Vagina (tissue), 2 donors: ENCODE results near the gene C2orf80. TPM values are rescaled to one million over a fixed set of nuclear protein-coding genes. Genes with fewer than 3 reads are reported as not detected.
"Not testable (repeated sequence)": the region's sequence is repeated elsewhere in the genome, so short reads cannot be mapped to it uniquely, and the experiment has no call there.

ENCODE experiments used
- DNase-seq, 2 donors: peaks; one replicate each; pipeline ENCODE4 v3.0.0-alpha.2; 2017; ENCODE audit errors: extremely low spot score in 2 of 2
- H3K27ac ChIP-seq: fragments of 200-600 bp; sonication (generic); one replicate; pipeline ENCODE4 v1.5.1; 2019
- H3K27me3 ChIP-seq: fragments of 200-600 bp; sonication (generic); one replicate; pipeline ENCODE4 v1.5.1; 2019
- H3K36me3 ChIP-seq, 2 donors: fragments of 200-600 bp; sonication (generic); one replicate each; pipeline ENCODE4 v1.5.1; 2017 to 2019
- H3K4me1 ChIP-seq: fragments of 200-600 bp; sonication (generic); one replicate; pipeline ENCODE4 v1.5.1; 2019
- H3K4me3 ChIP-seq, 2 donors: fragments of 200-600 bp; sonication (generic); 1 replicate in 1 of 2; 2 replicates in 1 of 2; pipeline ENCODE4 v1.5.1; 2016 to 2019
- H3K9me3 ChIP-seq: fragments of 200-600 bp; sonication (generic); one replicate; pipeline ENCODE4 v1.5.1; 2019
- CTCF ChIP-seq, 3 experiments: fragments of 450-650 bp in 2 of 3; fragments of 200-600 bp in 1 of 3; sonication (generic) in 1 of 3; IDR thresholded peaks; one replicate each; pipeline ENCODE4 v1.5.1; 2017 to 2019; ENCODE audit warnings: antibody characterized with exemption in 3 of 3, mild to moderate bottlenecking in 2 of 3, moderate library complexity in 2 of 3
- POLR2A ChIP-seq, 2 donors: fragments of 450-650 bp; IDR thresholded peaks; one replicate each; pipeline ENCODE4 v1.6.1; 2017; ENCODE audit warnings: antibody characterized with exemption in 2 of 2, mild to moderate bottlenecking in 2 of 2, moderate library complexity in 2 of 2
- POLR2AphosphoS5 ChIP-seq, 2 donors: sonication (generic); formaldehyde crosslinking; IDR thresholded peaks; one replicate each; pipeline ENCODE4 v1.9.0; 2017; ENCODE audit warnings: antibody characterized with exemption in 2 of 2, mild to moderate bottlenecking in 2 of 2, low read depth in 1 of 2; ENCODE audit not compliant: insufficient read depth in 1 of 2
- intact Hi-C: fragments of 100-400 bp; cut with DNase I; formaldehyde crosslinking; loops from one replicate; pipeline ENCODE4 v1.15.1; 2023
- total RNA-seq: library from RNA; depleted of rRNA; stranded (reverse); fragments of >200 nt; gene quantifications from one replicate; pipeline ENCODE4 v1.2.3, GENCODE V29; 2016

The C2orf80 gene
- total RNA-seq, 1 donor from 2014 or later: not detected

- DNase-seq: no peak
- intact Hi-C loops: no loop called here
Observed at GRCh38 chr2:208118918-208119317, 70.9 kb downstream of the C2orf80 start.

GRCh38 chr2:208117390-208117789 lies 72.4 kb downstream of the C2orf80 start:
- H3K36me3 ChIP-seq, H3K4me1 ChIP-seq, H3K4me3 ChIP-seq, H3K27me3 ChIP-seq, intact Hi-C loops, DNase-seq, H3K27ac ChIP-seq, H3K9me3 ChIP-seq: not testable (repeated sequence)

More at GRCh38 chr2:208118918-208119317, 70.9 kb downstream of the C2orf80 start:
- Histone ChIP-seq H3K27me3 (no peaks in the 10 kb centered on the region), H3K4me3 (no peak overlapping the region), H3K27ac (no peak overlapping the region), H3K36me3 (no peaks in the 10 kb centered on the region), H3K4me1 (no peaks in the 10 kb centered on the region), H3K9me3 (no peaks in the 10 kb centered on the region)
- TF ChIP-seq CTCF (IDR thresholded peaks at IDR 0.05) (no peak), POLR2AphosphoS5 (IDR thresholded peaks at IDR 0.05; ENCODE audit: insufficient read depth in 1 of 2, low read depth in 1 of 2) (no peak), POLR2A (IDR thresholded peaks at IDR 0.05) (no peak)

Other genes with a start within 250 kb of the C2orf80 start
- 21.4 TPM for gene PLEKHM3, start 164.5 kb downstream of the C2orf80 start, total RNA-seq
- not detected for gene CRYGD, start 65.5 kb downstream of the C2orf80 start, total RNA-seq
- gene CRYGC, start 60.2 kb downstream of the C2orf80 start, total RNA-seq: not detected
- not detected for gene CRYGB, start 43.9 kb downstream of the C2orf80 start, total RNA-seq
- gene CRYGA, start 26.4 kb downstream of the C2orf80 start, total RNA-seq: not detected
- 47.4 TPM for gene IDH1, start 65.0 kb upstream of the C2orf80 start, total RNA-seq
- 18.7 TPM for gene PIKFYVE, start 76.2 kb upstream of the C2orf80 start, total RNA-seq
- not detected for gene PTH2R, start 216.8 kb upstream of the C2orf80 start, total RNA-seq